ENCODE measurements around the gene ENHO. TPM values are rescaled to one million over a fixed set of nuclear protein-coding genes. Genes with fewer than 3 reads are reported as not detected.

ENHO gene
- total and polyA plus RNA-seq, 2 experiments from 2014 or later = not detected

GRCh38 chr9:34557426-34558321, 34.9 kb upstream of the ENHO start:
- Histone ChIP-seq H3F3A (ENCODE audit: insufficient read depth) (no peaks in the 10 kb centered on the region), H3K4me1 (ENCODE audit: insufficient read depth) (no peaks in the 10 kb centered on the region), H3K9me3 (ENCODE audit: low read depth) (no peaks in the 10 kb centered on the region), H3K4me3 (no peak overlapping the region), H3K27ac (no peak overlapping the region), H4K20me1 (ENCODE audit: insufficient read depth) (no peaks in the 10 kb centered on the region), H3K4me2 (ENCODE audit: unreplicated experiment) (no peak overlapping the region), H3K36me3 (ENCODE audit: low read depth) (no peaks in the 10 kb centered on the region), H3K79me2 (ENCODE audit: insufficient read depth) (no peaks in the 10 kb centered on the region), H3K9me2 (ENCODE audit: insufficient read depth) (no peaks in the 10 kb centered on the region), H2AFZ (no peak overlapping the region), H3K9ac (no peak overlapping the region), H3K27me3 (replicated peaks; ENCODE audit: insufficient read depth) (no peaks in the 10 kb centered on the region)
- in situ Hi-C loops (cut with MboI) = no loop called here
- 73 to 74% methylated on average over 15 to 19 of the region's 19 CpGs for WGBS, 2 experiments (ENCODE audit: low coverage in 1 of 2, low lambda C conversion rate in 2 of 2, missing lambda C conversion rate in 2 of 2)
- TF ChIP-seq EZH2 (IDR thresholded peaks at IDR 0.05; ENCODE audit: insufficient read depth, poor library complexity, severe bottlenecking) (no peak), EZH2phosphoT487 (IDR thresholded peaks at IDR 0.05; ENCODE audit: insufficient read depth, low read depth) (no peak)
- no peak for DNase-seq

- TF ChIP-seq EZH2phosphoT487 (IDR thresholded peaks at IDR 0.05; ENCODE audit: insufficient read depth, low read depth) (no peak), EZH2 (IDR thresholded peaks at IDR 0.05; ENCODE audit: insufficient read depth, poor library complexity, severe bottlenecking) (no peak)
- in situ Hi-C loops (cut with MboI) = no loop called here
- 52 to 53% methylated on average over 6 of the region's 6 CpGs for WGBS, 2 experiments (ENCODE audit: low coverage in 1 of 2, low lambda C conversion rate in 2 of 2, missing lambda C conversion rate in 2 of 2)
Observed at GRCh38 chr9:34556949-34557348, 34.2 kb upstream of the ENHO start.

GRCh38 chr9:34555936-34556525, 33.2 kb upstream of the ENHO start:
- Histone ChIP-seq H4K20me1 (ENCODE audit: insufficient read depth) (no peaks in the 10 kb centered on the region), H3K27ac (no peak overlapping the region), H3F3A (ENCODE audit: insufficient read depth) (no peaks in the 10 kb centered on the region), H3K4me2 (ENCODE audit: unreplicated experiment) (no peak overlapping the region), H3K36me3 (ENCODE audit: low read depth) (no peaks in the 10 kb centered on the region), H3K79me2 (ENCODE audit: insufficient read depth) (no peaks in the 10 kb centered on the region), H3K4me1 (ENCODE audit: insufficient read depth) (no peaks in the 10 kb centered on the region), H2AFZ (no peak overlapping the region), H3K27me3 (replicated peaks; ENCODE audit: insufficient read depth) (no peaks in the 10 kb centered on the region), H3K4me3 (no peak overlapping the region), H3K9me2 (ENCODE audit: insufficient read depth) (no peaks in the 10 kb centered on the region), H3K9me3 (ENCODE audit: low read depth) (no peaks in the 10 kb centered on the region), H3K9ac (no peak overlapping the region)
- TF ChIP-seq EZH2 (IDR thresholded peaks at IDR 0.05; ENCODE audit: insufficient read depth, poor library complexity, severe bottlenecking) (no peak), EZH2phosphoT487 (IDR thresholded peaks at IDR 0.05; ENCODE audit: insufficient read depth, low read depth) (no peak)
- 63 to 73% methylated on average over 12 to 13 of the region's 13 CpGs for WGBS, 2 experiments (ENCODE audit: low coverage in 1 of 2, low lambda C conversion rate in 2 of 2, missing lambda C conversion rate in 2 of 2)
- no peak for DNase-seq
- in situ Hi-C loops (cut with MboI) = no loop called here

More at GRCh38 chr9:34556949-34557348, 34.2 kb upstream of the ENHO start:
- Histone ChIP-seq H3K4me1 (ENCODE audit: insufficient read depth) (no peaks in the 10 kb centered on the region), H3F3A (ENCODE audit: insufficient read depth) (no peaks in the 10 kb centered on the region), H3K9ac (no peak overlapping the region), H3K27me3 (replicated peaks; ENCODE audit: insufficient read depth) (no peaks in the 10 kb centered on the region), H4K20me1 (ENCODE audit: insufficient read depth) (no peaks in the 10 kb centered on the region), H3K36me3 (ENCODE audit: low read depth) (no peaks in the 10 kb centered on the region), H3K4me2 (ENCODE audit: unreplicated experiment) (no peak overlapping the region), H3K9me2 (ENCODE audit: insufficient read depth) (no peaks in the 10 kb centered on the region), H3K27ac (no peak overlapping the region), H3K79me2 (ENCODE audit: insufficient read depth) (no peaks in the 10 kb centered on the region), H2AFZ (no peak overlapping the region), H3K4me3 (no peak overlapping the region), H3K9me3 (ENCODE audit: low read depth) (no peaks in the 10 kb centered on the region)
- DNase-seq = no peak

- H3F3A ChIP-seq (ENCODE audit: insufficient read depth) = no peaks in the 10 kb centered on the region
- H3K27me3 ChIP-seq (replicated peaks; ENCODE audit: insufficient read depth) = no peaks in the 10 kb centered on the region
- WGBS, 2 experiments (ENCODE audit: low coverage in 1 of 2, low lambda C conversion rate in 2 of 2, missing lambda C conversion rate in 2 of 2) = 74 to 76% methylated on average over 3 to 5 of the region's 5 CpGs
- TF ChIP-seq EZH2phosphoT487 (IDR thresholded peaks at IDR 0.05; ENCODE audit: insufficient read depth, low read depth) (no peak), EZH2 (IDR thresholded peaks at IDR 0.05; ENCODE audit: insufficient read depth, poor library complexity, severe bottlenecking) (no peak)
- H3K9me3 ChIP-seq (ENCODE audit: low read depth) = no peaks in the 10 kb centered on the region
- no peak overlapping the region for H2AFZ ChIP-seq
- H3K9ac ChIP-seq = no peak overlapping the region
- H3K36me3 ChIP-seq (ENCODE audit: low read depth) = no peaks in the 10 kb centered on the region
- no peak overlapping the region for H3K27ac ChIP-seq
- no peaks in the 10 kb centered on the region for H4K20me1 ChIP-seq (ENCODE audit: insufficient read depth)
- H3K4me3 ChIP-seq = no peak overlapping the region
- H3K4me2 ChIP-seq (ENCODE audit: unreplicated experiment) = no peak overlapping the region
- in situ Hi-C loops (cut with MboI) = no loop called here
- no peak for DNase-seq
- no peaks in the 10 kb centered on the region for H3K79me2 ChIP-seq (ENCODE audit: insufficient read depth)
- no peaks in the 10 kb centered on the region for H3K9me2 ChIP-seq (ENCODE audit: insufficient read depth)
- no peaks in the 10 kb centered on the region for H3K4me1 ChIP-seq (ENCODE audit: insufficient read depth)
Observed at GRCh38 chr9:34555500-34555899, 32.7 kb upstream of the ENHO start.

All from GM23248 (cell line).